GM12878 (cell line): ENCODE measurements around the gene OCA2. TPM values are rescaled to one million over a fixed set of nuclear protein-coding genes. Genes with fewer than 3 reads are reported as not detected.

Source experiments
- ATAC-seq: fragments of 200-7000 bp; cut with Tn5 transposase; 3 replicates; pipeline ENCODE4 v1.9.1; 2020; ENCODE audit warnings: mild to moderate bottlenecking, moderate library complexity
- BruUV-seq: library from RNA; stranded (reverse); fragments of 400-500 nt; replicated peaks from 2 replicates; lab custom pipeline; 2021; lab: Mats Ljungman, UMichigan
- CTCF ChIA-PET: fragments of 300-600 bp; sonication (Branson Sonifier 250); formaldehyde crosslinking; extraction: SDS; loops from one replicate; lab custom pipeline; 2021; ENCODE audit warnings: inconsistent platforms; lab: Yijun Ruan, JAX
- POLR2A ChIA-PET: fragments of 350-600 bp; formaldehyde crosslinking; extraction: SDS; loops from one replicate; lab custom pipeline; 2021; ENCODE audit warnings: inconsistent platforms; lab: Charles Lee
- RAD21 ChIA-PET: fragments of 300-600 bp; sonication (Branson Sonifier 250); formaldehyde crosslinking; loops from one replicate; lab custom pipeline; 2023; ENCODE audit warnings: antibody characterized with exemption; ENCODE audit not compliant: unreplicated experiment; lab: Charles Lee
- SMC1A ChIA-PET: fragments of 300-600 bp; sonication (Branson Sonifier 250); formaldehyde crosslinking; loops from one replicate; lab custom pipeline; 2023; ENCODE audit not compliant: unreplicated experiment, uncharacterized antibody; lab: Charles Lee
- DNase-seq: peaks from one replicate; pipeline ENCODE4 v3.0.0-alpha.2; 2011; ENCODE audit warnings: low read depth, low spot score
- FAIRE-seq: peaks from 3 replicates; lab custom pipeline; 2011; peaks lifted over from hg19 to GRCh38; lab: Jason Lieb, UNC
- H2AFZ ChIP-seq: 2 replicates; pipeline ENCODE4 v1.6.0; 2011; ENCODE audit warnings: low read depth, low read length, control low read depth; ENCODE audit not compliant: control insufficient read depth
- H3K27ac ChIP-seq: 2 replicates; pipeline ENCODE4 v1.5.1; 2011; ENCODE audit warnings: control low read depth; ENCODE audit not compliant: control insufficient read depth, insufficient read depth
- H3K27me3 ChIP-seq, 2 experiments: replicated peaks in 1 of 2; 2 replicates each; pipeline versions ENCODE4 v1.6.0 to v1.6.1; 2011; ENCODE audit warnings: low read length in 1 of 2; ENCODE audit not compliant: control insufficient read depth in 2 of 2, insufficient read depth in 2 of 2
- H3K36me3 ChIP-seq, 2 experiments: 2 replicates each; pipeline ENCODE4 v1.5.1; 2011; ENCODE audit warnings: low read length in 1 of 2; ENCODE audit not compliant: control insufficient read depth in 2 of 2, insufficient read depth in 2 of 2
- H3K4me1 ChIP-seq: 2 replicates; pipeline ENCODE4 v1.6.1; 2011; ENCODE audit warnings: mild to moderate bottlenecking, low read length, moderate library complexity, mixed read lengths; ENCODE audit not compliant: control insufficient read depth, insufficient read depth
- H3K4me2 ChIP-seq: 2 replicates; pipeline ENCODE4 v1.6.0; 2011; ENCODE audit warnings: control low read depth; ENCODE audit not compliant: control insufficient read depth, insufficient read depth
- H3K4me3 ChIP-seq: fragments of 200-600 bp; sonication (generic); 2 replicates; pipeline ENCODE4 v1.5.1; 2016
- H3K79me2 ChIP-seq: 2 replicates; pipeline ENCODE4 v1.6.0; 2011; ENCODE audit warnings: low read length; ENCODE audit not compliant: control insufficient read depth, insufficient read depth
- H3K9ac ChIP-seq: 2 replicates; pipeline ENCODE4 v1.8.0; 2011; ENCODE audit warnings: low read length, control low read depth, mixed read lengths; ENCODE audit not compliant: control insufficient read depth, insufficient read depth
- H3K9me3 ChIP-seq: replicated peaks from 3 replicates; pipeline ENCODE4 v1.5.1; 2011; ENCODE audit warnings: mild to moderate bottlenecking, low read length; ENCODE audit not compliant: control insufficient read depth, insufficient read depth
- H4K20me1 ChIP-seq: 2 replicates; pipeline ENCODE4 v1.6.0; 2011; ENCODE audit not compliant: control insufficient read depth, insufficient read depth
- FOXM1 ChIP-seq: IDR thresholded peaks from 2 replicates; pipeline ENCODE4 v1.6.1; 2012; ENCODE audit warnings: low read depth, mild to moderate bottlenecking, inconsistent platforms, low read length, moderate library complexity
- SMAD1 ChIP-seq: fragments of 450-650 bp; IDR thresholded peaks from 2 replicates; pipeline ENCODE4 v1.6.1; 2018; ENCODE audit warnings: mild to moderate bottlenecking, low read depth; ENCODE audit not compliant: partially characterized antibody
- SREBF1 ChIP-seq: IDR thresholded peaks from 2 replicates; pipeline ENCODE4 v1.6.1; 2012; ENCODE audit warnings: mild to moderate bottlenecking, low read length
- TARDBP ChIP-seq: IDR thresholded peaks from 2 replicates; pipeline ENCODE4 v1.6.1; 2016; ENCODE audit warnings: borderline replicate concordance
- WGBS: methylation state at CpG from one replicate; pipeline ENCODE4 v1.1.6; 2016; ENCODE audit warnings: low lambda C conversion rate; ENCODE audit not compliant: insufficient replicate concordance, insufficient coverage; ENCODE audit errors: missing lambda C conversion rate; 5-methylcytosine and 5-hydroxymethylcytosine counted together
- in situ Hi-C: fragments of 300-500 bp; cut with MboI; formaldehyde crosslinking; loops from 9 replicates; pipeline ENCODE4 v1.14.3; 2018; ENCODE audit warnings: mixed read lengths
- intact Hi-C: fragments of 100-400 bp; cut with micrococcal nuclease; formaldehyde crosslinking; loops from one replicate; pipeline ENCODE4 v1.14.2; 2022; ENCODE audit not compliant: unreplicated experiment
- polyA plus RNA-seq, 11 experiments: library from polyadenylated mRNA; depleted of rRNA in 4 of 11; unstranded in 6 of 11; stranded (reverse) in 5 of 11; fragments of >200 nt; fragmentation: Nextera tagmentation in 4 of 11; fragmentation: Illumina TruSeq in 1 of 11; extraction: Ambion mirVana in 4 of 11; extraction: Trizol in 1 of 11; gene quantifications; 1 replicate in 1 of 11; 2 replicates in 10 of 11; pipeline versions ENCODE4 v1.2.1 to v1.2.3, GENCODE V29; 2011 to 2016; ENCODE audit warnings: inconsistent platforms in 2 of 11, missing spikeins in 2 of 11, low read depth in 1 of 11
- total RNA-seq, 4 experiments: library from RNA; depleted of rRNA in 3 of 4; stranded (reverse); fragments of >200 nt in 3 of 4; fragmentation: Illumina TruSeq in 1 of 4; extraction: Trizol in 1 of 4; gene quantifications; 2 replicates each; pipeline versions ENCODE4 v1.2.1 to v1.2.3, GENCODE V29; 2013 to 2021
- TF ChIP-seq, protein P1 (sequence below): IDR thresholded peaks from 2 replicates; pipeline ENCODE4 v1.6.1; 2011; ENCODE audit warnings: borderline replicate concordance, low read depth, mild to moderate bottlenecking, moderate library complexity, low read length; ENCODE audit not compliant: insufficient read depth, poor library complexity, severe bottlenecking
- TF ChIP-seq, protein P2 (sequence below): IDR thresholded peaks from 2 replicates; pipeline ENCODE4 v1.6.1; 2012; ENCODE audit warnings: improper control_type of control experiment, low read depth, low read length; ENCODE audit not compliant: insufficient replicate concordance

Gene OCA2
- total and polyA plus RNA-seq, 10 of the 15 experiments (the other 5 are each of a cell fraction or from before 2014, with no cell fraction given), result 0.04 to 1.8 TPM; not detected in 8

GRCh38 chr15:28024889-28025250, 74.2 kb downstream of the OCA2 start (continued):
- TF ChIP-seq, protein P1, sequence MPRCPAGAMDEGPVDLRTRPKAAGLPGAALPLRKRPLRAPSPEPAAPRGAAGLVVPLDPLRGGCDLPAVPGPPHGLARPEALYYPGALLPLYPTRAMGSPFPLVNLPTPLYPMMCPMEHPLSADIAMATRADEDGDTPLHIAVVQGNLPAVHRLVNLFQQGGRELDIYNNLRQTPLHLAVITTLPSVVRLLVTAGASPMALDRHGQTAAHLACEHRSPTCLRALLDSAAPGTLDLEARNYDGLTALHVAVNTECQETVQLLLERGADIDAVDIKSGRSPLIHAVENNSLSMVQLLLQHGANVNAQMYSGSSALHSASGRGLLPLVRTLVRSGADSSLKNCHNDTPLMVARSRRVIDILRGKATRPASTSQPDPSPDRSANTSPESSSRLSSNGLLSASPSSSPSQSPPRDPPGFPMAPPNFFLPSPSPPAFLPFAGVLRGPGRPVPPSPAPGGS, result no peak
- TF ChIP-seq, protein P2, sequence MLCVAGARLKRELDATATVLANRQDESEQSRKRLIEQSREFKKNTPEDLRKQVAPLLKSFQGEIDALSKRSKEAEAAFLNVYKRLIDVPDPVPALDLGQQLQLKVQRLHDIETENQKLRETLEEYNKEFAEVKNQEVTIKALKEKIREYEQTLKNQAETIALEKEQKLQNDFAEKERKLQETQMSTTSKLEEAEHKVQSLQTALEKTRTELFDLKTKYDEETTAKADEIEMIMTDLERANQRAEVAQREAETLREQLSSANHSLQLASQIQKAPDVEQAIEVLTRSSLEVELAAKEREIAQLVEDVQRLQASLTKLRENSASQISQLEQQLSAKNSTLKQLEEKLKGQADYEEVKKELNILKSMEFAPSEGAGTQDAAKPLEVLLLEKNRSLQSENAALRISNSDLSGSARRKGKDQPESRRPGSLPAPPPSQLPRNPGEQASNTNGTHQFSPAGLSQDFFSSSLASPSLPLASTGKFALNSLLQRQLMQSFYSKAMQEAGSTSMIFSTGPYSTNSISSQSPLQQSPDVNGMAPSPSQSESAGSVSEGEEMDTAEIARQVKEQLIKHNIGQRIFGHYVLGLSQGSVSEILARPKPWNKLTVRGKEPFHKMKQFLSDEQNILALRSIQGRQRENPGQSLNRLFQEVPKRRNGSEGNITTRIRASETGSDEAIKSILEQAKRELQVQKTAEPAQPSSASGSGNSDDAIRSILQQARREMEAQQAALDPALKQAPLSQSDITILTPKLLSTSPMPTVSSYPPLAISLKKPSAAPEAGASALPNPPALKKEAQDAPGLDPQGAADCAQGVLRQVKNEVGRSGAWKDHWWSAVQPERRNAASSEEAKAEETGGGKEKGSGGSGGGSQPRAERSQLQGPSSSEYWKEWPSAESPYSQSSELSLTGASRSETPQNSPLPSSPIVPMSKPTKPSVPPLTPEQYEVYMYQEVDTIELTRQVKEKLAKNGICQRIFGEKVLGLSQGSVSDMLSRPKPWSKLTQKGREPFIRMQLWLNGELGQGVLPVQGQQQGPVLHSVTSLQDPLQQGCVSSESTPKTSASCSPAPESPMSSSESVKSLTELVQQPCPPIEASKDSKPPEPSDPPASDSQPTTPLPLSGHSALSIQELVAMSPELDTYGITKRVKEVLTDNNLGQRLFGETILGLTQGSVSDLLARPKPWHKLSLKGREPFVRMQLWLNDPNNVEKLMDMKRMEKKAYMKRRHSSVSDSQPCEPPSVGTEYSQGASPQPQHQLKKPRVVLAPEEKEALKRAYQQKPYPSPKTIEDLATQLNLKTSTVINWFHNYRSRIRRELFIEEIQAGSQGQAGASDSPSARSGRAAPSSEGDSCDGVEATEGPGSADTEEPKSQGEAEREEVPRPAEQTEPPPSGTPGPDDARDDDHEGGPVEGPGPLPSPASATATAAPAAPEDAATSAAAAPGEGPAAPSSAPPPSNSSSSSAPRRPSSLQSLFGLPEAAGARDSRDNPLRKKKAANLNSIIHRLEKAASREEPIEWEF, result no peak
- TF ChIP-seq SREBF1, result no peak
- TF ChIP-seq, all 136 proteins: peak for 0

- no peak overlapping the region for H3K9ac ChIP-seq
- ChIA-PET SMC1A (no interaction called here), CTCF (no interaction called here), RAD21 (no interaction called here), POLR2A (no interaction called here)
- no peaks in the 10 kb centered on the region for H4K20me1 ChIP-seq
- no peaks in the 10 kb centered on the region for H3K27me3 ChIP-seq
- intact Hi-C loops, result no loop called here
- in situ Hi-C loops, result no loop called here
- WGBS, result 26% methylated on average over 19 of the region's 19 CpGs
- H3K4me3 ChIP-seq, result no peak overlapping the region
- FAIRE-seq, result no peak
- H3K27ac ChIP-seq, result no peak overlapping the region
- DNase-seq, result no peak
- no peaks in the 10 kb centered on the region for H3K36me3 ChIP-seq
- no peak overlapping the region for H2AFZ ChIP-seq
- H3K4me2 ChIP-seq, result no peak overlapping the region
- no peaks in the 10 kb centered on the region; the same call in 2 of the 3 replicates for H3K9me3 ChIP-seq
- no peaks in the 10 kb centered on the region for H3K79me2 ChIP-seq
- no peak for TF ChIP-seq FOXM1
- TF ChIP-seq SMAD1, result no peak
- no peak for TF ChIP-seq TARDBP
- BruUV-seq, result no TSS peak
- no peak for ATAC-seq
- H3K4me1 ChIP-seq, result no peaks in the 10 kb centered on the region
Observed at GRCh38 chr15:28023933-28024888, 74.9 kb downstream of the OCA2 start.
